Measurements from ENCODE around the gene ANKS1A.

GRCh38 chr6:35008858-35009257 is 119.8 kb downstream of the ANKS1A start:
- TF ChIP-seq CTCF (IDR thresholded peaks at IDR 0.05 in 4 of 5, conservative IDR thresholded peaks at IDR 0.05 in 1 of 5) (no peak), POLR2A (IDR thresholded peaks at IDR 0.05) (no peak)
